Endothelial cell of umbilical vein (primary cell): Measurements from ENCODE around the gene RAB3GAP2.
"Not testable (repeated sequence)": the region's sequence is repeated elsewhere in the genome, so short reads cannot be mapped to it uniquely, and the experiment has no call there.

Source experiments
- EZH2 ChIP-seq: IDR thresholded peaks from 2 replicates; pipeline ENCODE4 v1.6.1; 2012; ENCODE audit warnings: borderline replicate concordance, low read depth, mild to moderate bottlenecking, moderate library complexity, low read length, inconsistent platforms; ENCODE audit not compliant: severe bottlenecking
- FOS ChIP-seq: IDR thresholded peaks from 2 replicates; pipeline ENCODE4 v1.6.1; 2011; ENCODE audit warnings: mild to moderate bottlenecking, low read length, moderate library complexity, borderline replicate concordance; ENCODE audit not compliant: insufficient read depth
- GATA2 ChIP-seq: IDR thresholded peaks from 2 replicates; pipeline ENCODE4 v1.7.0; 2011; ENCODE audit warnings: low read depth, mild to moderate bottlenecking, moderate library complexity, mixed read lengths, low read length; ENCODE audit not compliant: insufficient read length, insufficient read depth
- JUN ChIP-seq: IDR thresholded peaks from 2 replicates; pipeline ENCODE4 v1.6.1; 2011; ENCODE audit warnings: borderline replicate concordance, low read depth; ENCODE audit not compliant: insufficient read length, insufficient read depth
- MYC ChIP-seq: IDR thresholded peaks from one replicate; pipeline ENCODE4 v1.6.1; 2011; ENCODE audit warnings: mild to moderate bottlenecking, low read depth, low read length
- POLR2A ChIP-seq: IDR thresholded peaks from 2 replicates; pipeline ENCODE4 v1.6.1; 2012; ENCODE audit warnings: low read depth, mild to moderate bottlenecking, control low read depth, low read length
- POLR2AphosphoS5 ChIP-seq: IDR thresholded peaks from 2 replicates; pipeline ENCODE4 v1.6.1; 2012; ENCODE audit warnings: low read depth, mild to moderate bottlenecking, control low read depth, low read length, moderate library complexity; ENCODE audit not compliant: insufficient read depth
- TF ChIP-seq, protein P1 (sequence below), 2 donors: IDR thresholded peaks; 1 replicate in 1 of 2; 2 replicates in 1 of 2; pipeline ENCODE4 v1.5.1; 2011; ENCODE audit warnings: low read length in 2 of 2, mild to moderate bottlenecking in 2 of 2, moderate library complexity in 2 of 2, control low read depth in 1 of 2, inconsistent platforms in 1 of 2, low read depth in 1 of 2; ENCODE audit not compliant: insufficient read depth in 1 of 2; ENCODE audit errors: extremely low read depth in 1 of 2
- TF ChIP-seq, protein P2 (sequence below): IDR thresholded peaks from 2 replicates; pipeline ENCODE4 v1.6.1; 2011; ENCODE audit not compliant: insufficient read depth, insufficient read length

DNA sequence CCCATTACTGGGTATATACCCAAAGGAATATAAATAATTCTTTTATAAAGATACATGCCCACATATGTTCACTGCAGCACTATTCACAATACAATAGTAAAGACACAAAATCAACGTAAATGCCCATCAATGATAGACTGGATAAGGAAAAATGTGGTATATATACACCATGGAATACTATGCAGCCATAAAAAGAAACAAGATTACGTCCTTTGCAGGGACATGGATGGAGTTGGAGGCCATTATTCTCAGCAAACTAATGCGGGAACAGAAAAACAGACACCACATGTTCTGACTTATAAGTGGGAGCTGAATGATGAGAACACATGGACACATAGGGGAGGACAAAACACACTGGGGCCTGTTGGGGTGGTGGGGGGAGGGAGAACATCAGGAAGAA, 12.0 kb downstream of the RAB3GAP2 start:
- not testable (repeated sequence) for TF ChIP-seq MYC, POLR2A, POLR2AphosphoS5, FOS, JUN, EZH2, GATA2
- TF ChIP-seq, protein P1, sequence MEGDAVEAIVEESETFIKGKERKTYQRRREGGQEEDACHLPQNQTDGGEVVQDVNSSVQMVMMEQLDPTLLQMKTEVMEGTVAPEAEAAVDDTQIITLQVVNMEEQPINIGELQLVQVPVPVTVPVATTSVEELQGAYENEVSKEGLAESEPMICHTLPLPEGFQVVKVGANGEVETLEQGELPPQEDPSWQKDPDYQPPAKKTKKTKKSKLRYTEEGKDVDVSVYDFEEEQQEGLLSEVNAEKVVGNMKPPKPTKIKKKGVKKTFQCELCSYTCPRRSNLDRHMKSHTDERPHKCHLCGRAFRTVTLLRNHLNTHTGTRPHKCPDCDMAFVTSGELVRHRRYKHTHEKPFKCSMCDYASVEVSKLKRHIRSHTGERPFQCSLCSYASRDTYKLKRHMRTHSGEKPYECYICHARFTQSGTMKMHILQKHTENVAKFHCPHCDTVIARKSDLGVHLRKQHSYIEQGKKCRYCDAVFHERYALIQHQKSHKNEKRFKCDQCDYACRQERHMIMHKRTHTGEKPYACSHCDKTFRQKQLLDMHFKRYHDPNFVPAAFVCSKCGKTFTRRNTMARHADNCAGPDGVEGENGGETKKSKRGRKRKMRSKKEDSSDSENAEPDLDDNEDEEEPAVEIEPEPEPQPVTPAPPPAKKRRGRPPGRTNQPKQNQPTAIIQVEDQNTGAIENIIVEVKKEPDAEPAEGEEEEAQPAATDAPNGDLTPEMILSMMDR (IDR thresholded peaks at IDR 0.05; ENCODE audit: extremely low read depth in 1 of 2, insufficient read depth in 1 of 2, low read depth in 1 of 2, low read length in 2 of 2) = not testable (repeated sequence)
- TF ChIP-seq, protein P2, sequence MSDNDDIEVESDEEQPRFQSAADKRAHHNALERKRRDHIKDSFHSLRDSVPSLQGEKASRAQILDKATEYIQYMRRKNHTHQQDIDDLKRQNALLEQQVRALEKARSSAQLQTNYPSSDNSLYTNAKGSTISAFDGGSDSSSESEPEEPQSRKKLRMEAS = not testable (repeated sequence)
